ENCODE results near the gene MARK3. TPM values are rescaled to one million over a fixed set of nuclear protein-coding genes. Genes with fewer than 3 reads are reported as not detected.

Gene MARK3
- total RNA-seq, 1 experiment from 2014 or later = 81.9 TPM

DNA sequence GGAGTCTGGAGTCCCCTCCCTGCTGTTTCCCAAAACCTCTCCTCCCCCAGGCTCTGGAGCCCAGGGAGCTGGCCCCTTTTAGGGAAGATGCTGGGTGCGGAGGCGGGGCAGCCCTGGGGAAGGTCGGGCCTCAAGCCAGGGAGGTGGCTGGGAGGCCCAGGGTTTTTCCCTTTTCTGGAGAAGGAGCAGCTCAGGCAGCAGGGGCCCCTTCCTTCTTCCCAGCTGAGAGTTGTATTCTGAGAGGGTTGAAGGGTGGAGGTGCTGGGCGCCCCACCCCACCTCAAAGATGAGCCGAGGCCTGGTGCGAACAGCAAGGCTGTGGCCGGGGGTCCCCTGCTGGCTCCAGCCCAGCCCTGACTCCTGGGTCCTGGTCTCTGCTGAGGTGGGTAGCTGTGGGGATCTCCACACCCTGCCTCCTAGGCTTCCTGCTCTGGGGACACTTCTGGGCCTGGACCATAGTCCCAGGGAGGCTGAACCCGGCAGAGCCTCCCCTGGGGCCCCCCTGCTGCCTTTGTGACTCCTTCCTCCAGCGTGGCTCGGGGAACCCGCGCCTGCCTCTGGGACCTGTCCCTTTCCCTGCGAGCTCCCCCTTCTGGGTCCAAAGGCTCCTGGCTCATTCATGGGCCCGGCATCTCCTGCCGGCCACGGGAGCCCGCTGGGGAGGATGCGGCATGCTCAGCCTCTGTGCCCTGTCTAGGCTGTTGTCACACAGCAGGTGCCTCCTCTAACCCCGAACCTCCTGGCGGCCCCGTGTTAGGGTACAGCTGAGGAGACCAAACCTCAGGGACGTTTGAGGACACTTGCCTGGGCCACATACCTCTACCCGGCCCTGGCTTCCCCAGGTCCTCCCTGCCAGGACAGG, 148.2 kb downstream of the MARK3 start:
- no peak overlapping the region for H3K27ac Mint-ChIP-seq
- Histone ChIP-seq H3K18ac (ENCODE audit: insufficient read length, low read depth, low read length) (no peak overlapping the region), H3K9ac (ENCODE audit: extremely low read depth, insufficient read length, low read length) (no peak overlapping the region), H2BK5ac (ENCODE audit: insufficient read length, low read length) (no peak overlapping the region), H3K4ac (ENCODE audit: low read depth, low read length) (no peak overlapping the region), H3K56ac (ENCODE audit: insufficient read length, low read depth, low read length) (no peak overlapping the region), H4K8ac (replicated peaks; ENCODE audit: insufficient read length, low read depth, low read length) (no peak overlapping the region), H3K27ac (ENCODE audit: insufficient read length, low read depth, low read length) (no peak overlapping the region), H3K23ac (ENCODE audit: insufficient read length, low read depth, low read length) (no peak overlapping the region), H3K79me1 (ENCODE audit: insufficient read depth, low read depth, low read length, poor library complexity, severe bottlenecking) (peaks cover 13% of the 10 kb centered on the region), H3T11ph (ENCODE audit: low read length) (no peak overlapping the region), H3K27me3 (ENCODE audit: insufficient read depth, low read length) (no peaks in the 10 kb centered on the region), H2BK120ac (ENCODE audit: low read depth, low read length, poor library complexity, severe bottlenecking) (no peak overlapping the region), H2AFZ (ENCODE audit: low read length) (no peak overlapping the region), H3K9me3 (ENCODE audit: control insufficient read depth, low read depth, low read length) (no peaks in the 10 kb centered on the region), H2BK20ac (ENCODE audit: low read depth, low read length, poor library complexity, severe bottlenecking) (no peak overlapping the region), H4K5ac (ENCODE audit: insufficient read length, low read depth, low read length) (no peak overlapping the region), H2BK15ac (ENCODE audit: low read depth, low read length) (no peak overlapping the region), H2BK12ac (ENCODE audit: insufficient read length, low read depth, low read length) (no peak overlapping the region), H3K79me2 (ENCODE audit: insufficient read depth, low read length) (peaks cover 10% of the 10 kb centered on the region; the same call in 1 of the 2 replicates), H3K4me1 (ENCODE audit: insufficient read depth, low read length) (no peaks in the 10 kb centered on the region; the same call in 1 of the 2 replicates), H4K20me1 (ENCODE audit: control insufficient read depth, insufficient read depth, insufficient read length) (peaks cover 4% of the 10 kb centered on the region), H2AK5ac (ENCODE audit: insufficient read length, low read length) (no peak overlapping the region), H3K4me2 (ENCODE audit: insufficient read depth, insufficient read length, low read length) (no peak overlapping the region), H3K14ac (ENCODE audit: insufficient read depth, low read length) (no peak overlapping the region), H4K91ac (ENCODE audit: insufficient read length, low read depth, low read length) (no peak overlapping the region), H3K23me2 (ENCODE audit: insufficient read length, low read depth, low read length, poor library complexity, severe bottlenecking) (peaks cover 8% of the 10 kb centered on the region)
- TF ChIP-seq, protein P1, sequence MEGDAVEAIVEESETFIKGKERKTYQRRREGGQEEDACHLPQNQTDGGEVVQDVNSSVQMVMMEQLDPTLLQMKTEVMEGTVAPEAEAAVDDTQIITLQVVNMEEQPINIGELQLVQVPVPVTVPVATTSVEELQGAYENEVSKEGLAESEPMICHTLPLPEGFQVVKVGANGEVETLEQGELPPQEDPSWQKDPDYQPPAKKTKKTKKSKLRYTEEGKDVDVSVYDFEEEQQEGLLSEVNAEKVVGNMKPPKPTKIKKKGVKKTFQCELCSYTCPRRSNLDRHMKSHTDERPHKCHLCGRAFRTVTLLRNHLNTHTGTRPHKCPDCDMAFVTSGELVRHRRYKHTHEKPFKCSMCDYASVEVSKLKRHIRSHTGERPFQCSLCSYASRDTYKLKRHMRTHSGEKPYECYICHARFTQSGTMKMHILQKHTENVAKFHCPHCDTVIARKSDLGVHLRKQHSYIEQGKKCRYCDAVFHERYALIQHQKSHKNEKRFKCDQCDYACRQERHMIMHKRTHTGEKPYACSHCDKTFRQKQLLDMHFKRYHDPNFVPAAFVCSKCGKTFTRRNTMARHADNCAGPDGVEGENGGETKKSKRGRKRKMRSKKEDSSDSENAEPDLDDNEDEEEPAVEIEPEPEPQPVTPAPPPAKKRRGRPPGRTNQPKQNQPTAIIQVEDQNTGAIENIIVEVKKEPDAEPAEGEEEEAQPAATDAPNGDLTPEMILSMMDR (conservative IDR thresholded peaks at IDR 0.05) = no peak
- peaks cover 0 to 10% (median 4%) of the 10 kb centered on the region in 3 experiments; a peak in 5 of 7 replicates for H3K36me3 Mint-ChIP-seq (ENCODE audit: insufficient read depth in 1 of 3, low read depth in 3 of 3)
- DNase-seq = peak; percentile 27
- WGBS (ENCODE audit: extremely low coverage, insufficient read length, low lambda C conversion rate) = no CpG with 5 or more reads among the region's 23 CpGs
- H3K27me3 Mint-ChIP-seq (ENCODE audit: low read depth) = peaks cover 5% of the 10 kb centered on the region
- H3K4me3 Mint-ChIP-seq = no peak overlapping the region
- H3K9me3 Mint-ChIP-seq = no peaks in the 10 kb centered on the region; a peak in 1 of 5 replicates
- peaks cover 8 to 14% of the 10 kb centered on the region in 2 experiments for H3K4me1 Mint-ChIP-seq

All from H9 (cell line).